ENCODE data around the gene PANK4. TPM values are rescaled to one million over a fixed set of nuclear protein-coding genes. Genes with fewer than 3 reads are reported as not detected.
A peak's percentile ranks its signal among the peaks of the same experiment; 100 is the strongest.

PANK4 gene
- total RNA-seq, 2 experiments from 2014 or later = 42.9 to 47.0 TPM

GRCh38 chr1:2494323-2494693, 32.1 kb downstream of the PANK4 start:
- Mint-ChIP-seq H3K27ac (no peak overlapping the region), H3K36me3 (ENCODE audit: low read depth) (peaks cover 4% of the 10 kb centered on the region), H3K9me3 (no peaks in the 10 kb centered on the region), H3K4me3 (no peak overlapping the region), H3K4me1 (ENCODE audit: low read depth) (peaks cover 12% of the 10 kb centered on the region), H3K27me3 (no peaks in the 10 kb centered on the region)
- intact Hi-C loops (cut with DNase I, micrococcal nuclease) = no loop called here
- Histone ChIP-seq H3K9me3 (ENCODE audit: control insufficient read depth in 1 of 2, insufficient read depth in 1 of 2, low read length in 2 of 2) (peaks cover 0 to 5% of the 10 kb centered on the region in 2 experiments), H3K4me3 (ENCODE audit: low read length) (no peak overlapping the region), H3K27ac (ENCODE audit: low read depth in 1 of 2, low read length in 2 of 2) (no peak overlapping the region), H3K4me1 (ENCODE audit: insufficient read depth, low read length) (peaks cover 36% of the 10 kb centered on the region), H3K27me3 (ENCODE audit: control insufficient read depth in 1 of 2, insufficient read depth in 2 of 2, low read length in 2 of 2) (no peaks in the 10 kb centered on the region), H3K36me3 (ENCODE audit: insufficient read depth, low read length) (peaks cover 5% of the 10 kb centered on the region)
- ChIA-PET POLR2A (interaction anchor here (0.7 kb wide), 1 partner anchor 30 kb away, joined by 3 read pairs; no protein-coding TSS in a partner anchor), CTCF (no interaction called here)
- TF ChIP-seq CTCF (IDR thresholded peaks at IDR 0.05) = no peak
- no peak for ATAC-seq (ENCODE audit: poor library complexity)
- no peak for DNase-seq

- H3K4me3 Mint-ChIP-seq = no peak overlapping the region
- H3K27ac Mint-ChIP-seq = no peak overlapping the region
- CTCF ChIA-PET = no interaction called here
- peaks cover 0 to 10% of the 10 kb centered on the region in 2 experiments for H3K9me3 ChIP-seq (ENCODE audit: control insufficient read depth in 1 of 2, insufficient read depth in 1 of 2, low read length in 2 of 2)
- H3K27ac ChIP-seq (ENCODE audit: low read depth in 1 of 2, low read length in 2 of 2) = no peak overlapping the region
- H3K4me3 ChIP-seq (ENCODE audit: low read length) = no peak overlapping the region
- peaks cover 8% of the 10 kb centered on the region for H3K36me3 Mint-ChIP-seq (ENCODE audit: low read depth)
- no peak for TF ChIP-seq CTCF (IDR thresholded peaks at IDR 0.05)
- peaks cover 31% of the 10 kb centered on the region for H3K4me1 ChIP-seq (ENCODE audit: insufficient read depth, low read length)
- ATAC-seq (ENCODE audit: poor library complexity) = peak; percentile 39
- no peaks in the 10 kb centered on the region for H3K27me3 ChIP-seq (ENCODE audit: control insufficient read depth in 1 of 2, insufficient read depth in 2 of 2, low read length in 2 of 2)
- peaks cover 8% of the 10 kb centered on the region for H3K36me3 ChIP-seq (ENCODE audit: insufficient read depth, low read length)
- peak in 2 of 14 experiments; percentile 13 to 52 for DNase-seq
- intact Hi-C loops (cut with DNase I, micrococcal nuclease) = no loop called here
- POLR2A ChIA-PET = interaction anchor here (0.7 kb wide), 1 partner anchor 30 kb away, joined by 3 read pairs; no protein-coding TSS in a partner anchor
- H3K4me1 Mint-ChIP-seq (ENCODE audit: low read depth) = peaks cover 12% of the 10 kb centered on the region
- no peaks in the 10 kb centered on the region for H3K27me3 Mint-ChIP-seq
- H3K9me3 Mint-ChIP-seq = no peaks in the 10 kb centered on the region
Measured at GRCh38 chr1:2493691-2494322, 32.6 kb downstream of the PANK4 start.

- Mint-ChIP-seq H3K4me1 (ENCODE audit: low read depth) (peaks cover 12% of the 10 kb centered on the region), H3K4me3 (no peak overlapping the region), H3K9me3 (no peaks in the 10 kb centered on the region), H3K27me3 (no peaks in the 10 kb centered on the region), H3K27ac (no peak overlapping the region), H3K36me3 (ENCODE audit: low read depth) (peaks cover 14% of the 10 kb centered on the region)
- intact Hi-C loops (cut with DNase I, micrococcal nuclease) = no loop called here
- CTCF ChIA-PET = no interaction called here
- Histone ChIP-seq H3K4me1 (ENCODE audit: insufficient read depth, low read length) (peaks cover 29% of the 10 kb centered on the region), H3K36me3 (ENCODE audit: insufficient read depth, low read length) (peaks cover 9% of the 10 kb centered on the region), H3K9me3 (ENCODE audit: control insufficient read depth in 1 of 2, insufficient read depth in 1 of 2, low read length in 2 of 2) (peaks cover 0 to 14% of the 10 kb centered on the region in 2 experiments), H3K4me3 (ENCODE audit: low read length) (no peak overlapping the region), H3K27ac (ENCODE audit: low read depth in 1 of 2, low read length in 2 of 2) (no peak overlapping the region), H3K27me3 (ENCODE audit: control insufficient read depth in 1 of 2, insufficient read depth in 2 of 2, low read length in 2 of 2) (no peaks in the 10 kb centered on the region)
- POLR2A ChIA-PET = no interaction called here
- DNase-seq (no peak), ATAC-seq (ENCODE audit: poor library complexity) (no peak)
- TF ChIP-seq CTCF (IDR thresholded peaks at IDR 0.05) = no peak
Measured at GRCh38 chr1:2493218-2493617, 33.2 kb downstream of the PANK4 start.
